ENCODE data around the gene DMAC2L. TPM values are rescaled to one million over a fixed set of nuclear protein-coding genes. Genes with fewer than 3 reads are reported as not detected.

DMAC2L gene, protein sequence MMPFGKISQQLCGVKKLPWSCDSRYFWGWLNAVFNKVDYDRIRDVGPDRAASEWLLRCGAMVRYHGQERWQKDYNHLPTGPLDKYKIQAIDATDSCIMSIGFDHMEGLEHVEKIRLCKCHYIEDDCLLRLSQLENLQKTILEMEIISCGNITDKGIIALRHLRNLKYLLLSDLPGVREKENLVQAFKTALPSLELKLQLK
- 3.3 and 7.7 TPM in 2 replicates for total RNA-seq

DNA sequence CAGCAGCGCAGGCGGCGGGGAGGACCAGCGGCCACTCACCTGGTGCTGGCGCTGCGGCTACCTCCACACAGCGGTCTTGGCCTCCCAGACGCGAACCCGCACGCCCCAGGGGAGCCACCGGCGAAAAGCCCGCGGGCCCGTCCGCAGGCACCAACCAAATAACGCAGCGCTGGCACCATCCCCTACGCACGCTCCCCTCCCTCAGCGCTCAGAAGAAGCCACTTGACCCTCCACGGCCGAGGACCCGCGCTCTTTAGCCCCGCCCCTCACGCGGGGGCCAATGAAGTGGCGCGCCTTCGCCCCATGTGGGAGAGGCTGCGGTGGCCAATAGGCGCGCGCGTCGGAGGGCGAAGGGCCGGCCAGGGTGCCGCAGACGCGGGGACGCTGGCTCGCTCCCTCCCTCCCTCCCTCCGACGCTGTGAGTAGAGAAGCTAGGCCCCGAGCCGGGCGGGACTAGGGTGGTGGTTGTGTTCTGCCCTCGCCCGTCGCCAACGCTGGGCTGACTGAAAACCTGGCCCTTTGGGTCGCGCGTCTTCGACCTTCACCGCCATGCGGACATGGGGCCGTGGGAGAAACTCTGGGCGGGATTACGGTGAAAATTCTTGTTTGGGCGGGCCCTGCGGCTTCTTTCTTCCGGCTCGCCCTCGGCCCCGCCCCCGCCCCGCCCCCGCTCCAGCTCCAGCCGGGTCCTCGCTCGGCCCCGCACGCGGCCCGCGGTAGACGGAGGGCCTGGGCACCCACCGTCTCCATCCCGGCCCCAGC lies at the start of gene DMAC2L, which contains the start of gene L2HGDH:
Gene DMAC2L, plus strand, starts transcription at position 353 of the 762 bp plus-strand sequence. CDS start 9,164 bp downstream, outside the sequence.
Gene L2HGDH, minus strand, starts transcription at position 258 of the 762 bp plus-strand sequence. Its CDS starts 79 bp downstream, at position 179.

Small RNA genes within 50 kb of the gene (small RNA-seq; reads per million reads assigned to genes)
- 0.49 reads per million, percentile 18 among the genes with 10 or more reads in this experiment for gene MIR4504 (ENCODE audit: low replicate concordance)

Other genes with a start within 250 kb of the DMAC2L start
- 2.4 and 7.3 TPM in 2 replicates for gene VCPKMT, start 195.8 kb upstream of the DMAC2L start, total RNA-seq
- gene SOS2, start 80.7 kb upstream of the DMAC2L start, total RNA-seq, result 26.6 and 27.1 TPM in 2 replicates
- 1.8 and 4.4 TPM in 2 replicates for gene L2HGDH, start 95 bp upstream of the DMAC2L start, total RNA-seq
- gene CDKL1, start 84.6 kb downstream of the DMAC2L start, total RNA-seq, result 15.3 and 21.8 TPM in 2 replicates
- 86.0 and 97.2 TPM in 2 replicates for gene MAP4K5, start 220.2 kb downstream of the DMAC2L start, total RNA-seq
- 0.66 and 8.4 TPM in 2 replicates for gene ATL1, start 247.8 kb downstream of the DMAC2L start, total RNA-seq